ENCODE measurements around the gene ZBTB16. TPM values are rescaled to one million over a fixed set of nuclear protein-coding genes. Genes with fewer than 3 reads are reported as not detected.

Gene ZBTB16
- total RNA-seq, 1 experiment from 2014 or later: 70.4 TPM

GRCh38 chr11:114120606-114121005 is 61.1 kb downstream of the ZBTB16 start:
- no peak overlapping the region for H3K4me3 Mint-ChIP-seq (ENCODE audit: unreplicated experiment)
- H3K27me3 Mint-ChIP-seq (ENCODE audit: insufficient read depth, unreplicated experiment): no peaks in the 10 kb centered on the region
- TF ChIP-seq CTCF (IDR thresholded peaks at IDR 0.05; ENCODE audit: unreplicated experiment): no peak
- POLR2A ChIA-PET: no interaction called here
- peak overlapping the region; percentile 73 for H3K27ac Mint-ChIP-seq (ENCODE audit: low read depth, unreplicated experiment)
- intact Hi-C loops (cut with micrococcal nuclease): no loop called here
- H3K9me3 Mint-ChIP-seq (ENCODE audit: unreplicated experiment): no peaks in the 10 kb centered on the region
- no TSS peak for BruUV-seq (replicated peaks)
- DNase-seq (ENCODE audit: unreplicated experiment): no peak
- CTCF ChIA-PET: no interaction called here
- peaks cover 62% of the 10 kb centered on the region for H3K4me1 Mint-ChIP-seq (ENCODE audit: insufficient read depth, unreplicated experiment)
- peaks cover 96% of the 10 kb centered on the region for H3K36me3 Mint-ChIP-seq (ENCODE audit: insufficient read depth, unreplicated experiment)

GRCh38 chr11:114121138-114121537 is 61.6 kb downstream of the ZBTB16 start:
- CTCF ChIA-PET: no interaction called here
- Mint-ChIP-seq H3K9me3 (ENCODE audit: unreplicated experiment) (no peaks in the 10 kb centered on the region), H3K27me3 (ENCODE audit: insufficient read depth, unreplicated experiment) (no peaks in the 10 kb centered on the region), H3K4me1 (ENCODE audit: insufficient read depth, unreplicated experiment) (peaks cover 66% of the 10 kb centered on the region), H3K36me3 (ENCODE audit: insufficient read depth, unreplicated experiment) (peaks cover 96% of the 10 kb centered on the region), H3K4me3 (ENCODE audit: unreplicated experiment) (no peak overlapping the region), H3K27ac (ENCODE audit: low read depth, unreplicated experiment) (peak overlapping the region; percentile 73)
- no peak for TF ChIP-seq CTCF (IDR thresholded peaks at IDR 0.05; ENCODE audit: unreplicated experiment)
- DNase-seq (ENCODE audit: unreplicated experiment): no peak
- POLR2A ChIA-PET: interaction anchor here (1.1 kb wide), 1 partner anchor 13 kb away, joined by 3 read pairs; no protein-coding TSS in a partner anchor
- intact Hi-C loops (cut with micrococcal nuclease): no loop called here
- BruUV-seq (replicated peaks): no TSS peak

GRCh38 chr11:114121804-114122504 is 62.4 kb downstream of the ZBTB16 start:
- no peak for TF ChIP-seq CTCF (IDR thresholded peaks at IDR 0.05; ENCODE audit: unreplicated experiment)
- H3K9me3 Mint-ChIP-seq (ENCODE audit: unreplicated experiment): no peaks in the 10 kb centered on the region
- DNase-seq (ENCODE audit: unreplicated experiment): no peak
- H3K27me3 Mint-ChIP-seq (ENCODE audit: insufficient read depth, unreplicated experiment): no peaks in the 10 kb centered on the region
- H3K36me3 Mint-ChIP-seq (ENCODE audit: insufficient read depth, unreplicated experiment): peaks cover 96% of the 10 kb centered on the region
- intact Hi-C loops (cut with micrococcal nuclease): no loop called here
- CTCF ChIA-PET: no interaction called here
- BruUV-seq (replicated peaks): no TSS peak
- H3K4me1 Mint-ChIP-seq (ENCODE audit: insufficient read depth, unreplicated experiment): peaks cover 67% of the 10 kb centered on the region
- H3K4me3 Mint-ChIP-seq (ENCODE audit: unreplicated experiment): no peak overlapping the region
- POLR2A ChIA-PET: interaction anchor here (0.6 to 1.5 kb wide), 3 partner anchors 12 to 61 kb away, joined by 3 to 4 read pairs (median 3); no protein-coding TSS in a partner anchor
- peak overlapping the region; percentile 51 for H3K27ac Mint-ChIP-seq (ENCODE audit: low read depth, unreplicated experiment)

GRCh38 chr11:114122686-114123085 is 63.2 kb downstream of the ZBTB16 start:
- BruUV-seq (replicated peaks): no TSS peak
- intact Hi-C loops (cut with micrococcal nuclease): no loop called here
- no peak for DNase-seq (ENCODE audit: unreplicated experiment)
- no peak overlapping the region for H3K4me3 Mint-ChIP-seq (ENCODE audit: unreplicated experiment)
- peak overlapping the region; percentile 51 for H3K27ac Mint-ChIP-seq (ENCODE audit: low read depth, unreplicated experiment)
- TF ChIP-seq CTCF (IDR thresholded peaks at IDR 0.05; ENCODE audit: unreplicated experiment): no peak
- ChIA-PET CTCF (no interaction called here), POLR2A (interaction anchor here (0.6 to 1.6 kb wide), 4 partner anchors 9 to 62 kb away, joined by 3 to 7 read pairs (median 4); no protein-coding TSS in a partner anchor)
- peaks cover 67% of the 10 kb centered on the region for H3K4me1 Mint-ChIP-seq (ENCODE audit: insufficient read depth, unreplicated experiment)
- peaks cover 96% of the 10 kb centered on the region for H3K36me3 Mint-ChIP-seq (ENCODE audit: insufficient read depth, unreplicated experiment)
- H3K9me3 Mint-ChIP-seq (ENCODE audit: unreplicated experiment): no peaks in the 10 kb centered on the region
- no peaks in the 10 kb centered on the region for H3K27me3 Mint-ChIP-seq (ENCODE audit: insufficient read depth, unreplicated experiment)
